ENCODE measurements around the gene PLEKHJ1. TPM values are rescaled to one million over a fixed set of nuclear protein-coding genes. Genes with fewer than 3 reads are reported as not detected.

PLEKHJ1 gene
- total RNA-seq, 1 experiment from 2014 or later = 119 TPM

DNA sequence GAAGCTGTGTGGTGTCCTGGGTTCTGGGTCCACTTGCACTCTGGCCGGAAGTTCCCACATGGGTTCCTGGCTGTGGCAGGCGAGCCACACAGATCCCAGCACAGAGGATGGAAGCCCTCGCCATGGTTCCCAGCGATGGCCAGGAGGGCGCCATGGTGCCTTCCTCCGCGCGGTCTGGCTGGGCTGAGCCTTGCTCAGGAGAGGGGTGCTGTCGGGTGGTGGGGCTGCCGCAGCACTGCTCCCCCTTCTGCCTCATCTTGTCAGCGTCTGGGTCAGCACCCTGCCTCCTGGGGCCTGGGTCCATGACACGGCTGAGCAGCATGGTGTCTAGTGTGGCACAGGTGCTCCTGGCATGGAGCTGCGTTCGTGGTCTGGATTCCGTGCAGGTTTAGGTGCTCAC lies 38.9 kb downstream of the PLEKHJ1 start:
- Histone ChIP-seq H3K9me3 (no peaks in the 10 kb centered on the region), H3K36me3 (ENCODE audit: control insufficient read depth, insufficient read depth, low read length) (peaks cover 1% of the 10 kb centered on the region; the same call in 1 of the 2 replicates), H3K4me1 (no peaks in the 10 kb centered on the region), H3K27me3 (replicated peaks; ENCODE audit: control insufficient read depth, insufficient read depth, low read length) (no peaks in the 10 kb centered on the region), H3K4me3 (ENCODE audit: low read depth, low read length) (no peak overlapping the region)
- no peaks in the 10 kb centered on the region for H3K4me1 Mint-ChIP-seq (ENCODE audit: low read depth, unreplicated experiment)
- H3K4me3 Mint-ChIP-seq (ENCODE audit: unreplicated experiment) = no peak overlapping the region
- H3K27me3 Mint-ChIP-seq (ENCODE audit: insufficient read depth, unreplicated experiment) = no peaks in the 10 kb centered on the region
- BruUV-seq (replicated peaks) = no TSS peak
- peaks cover 47% of the 10 kb centered on the region for H3K36me3 Mint-ChIP-seq (ENCODE audit: insufficient read depth, unreplicated experiment)
- CTCF ChIA-PET = no interaction called here
- TF ChIP-seq, protein P1, sequence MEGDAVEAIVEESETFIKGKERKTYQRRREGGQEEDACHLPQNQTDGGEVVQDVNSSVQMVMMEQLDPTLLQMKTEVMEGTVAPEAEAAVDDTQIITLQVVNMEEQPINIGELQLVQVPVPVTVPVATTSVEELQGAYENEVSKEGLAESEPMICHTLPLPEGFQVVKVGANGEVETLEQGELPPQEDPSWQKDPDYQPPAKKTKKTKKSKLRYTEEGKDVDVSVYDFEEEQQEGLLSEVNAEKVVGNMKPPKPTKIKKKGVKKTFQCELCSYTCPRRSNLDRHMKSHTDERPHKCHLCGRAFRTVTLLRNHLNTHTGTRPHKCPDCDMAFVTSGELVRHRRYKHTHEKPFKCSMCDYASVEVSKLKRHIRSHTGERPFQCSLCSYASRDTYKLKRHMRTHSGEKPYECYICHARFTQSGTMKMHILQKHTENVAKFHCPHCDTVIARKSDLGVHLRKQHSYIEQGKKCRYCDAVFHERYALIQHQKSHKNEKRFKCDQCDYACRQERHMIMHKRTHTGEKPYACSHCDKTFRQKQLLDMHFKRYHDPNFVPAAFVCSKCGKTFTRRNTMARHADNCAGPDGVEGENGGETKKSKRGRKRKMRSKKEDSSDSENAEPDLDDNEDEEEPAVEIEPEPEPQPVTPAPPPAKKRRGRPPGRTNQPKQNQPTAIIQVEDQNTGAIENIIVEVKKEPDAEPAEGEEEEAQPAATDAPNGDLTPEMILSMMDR (IDR thresholded peaks at IDR 0.05; ENCODE audit: insufficient read depth in 1 of 2, low read depth in 1 of 2, low read length in 1 of 2, severe bottlenecking in 1 of 2, unreplicated experiment in 1 of 2) = no peak
- no peaks in the 10 kb centered on the region for H3K9me3 Mint-ChIP-seq (ENCODE audit: unreplicated experiment)
- intact Hi-C loops (cut with micrococcal nuclease; ENCODE audit: unreplicated experiment) = no loop called here
- POLR2A ChIA-PET = no interaction called here
- DNase-seq = no peak
- no peak overlapping the region for H3K27ac Mint-ChIP-seq (ENCODE audit: unreplicated experiment)

DNA sequence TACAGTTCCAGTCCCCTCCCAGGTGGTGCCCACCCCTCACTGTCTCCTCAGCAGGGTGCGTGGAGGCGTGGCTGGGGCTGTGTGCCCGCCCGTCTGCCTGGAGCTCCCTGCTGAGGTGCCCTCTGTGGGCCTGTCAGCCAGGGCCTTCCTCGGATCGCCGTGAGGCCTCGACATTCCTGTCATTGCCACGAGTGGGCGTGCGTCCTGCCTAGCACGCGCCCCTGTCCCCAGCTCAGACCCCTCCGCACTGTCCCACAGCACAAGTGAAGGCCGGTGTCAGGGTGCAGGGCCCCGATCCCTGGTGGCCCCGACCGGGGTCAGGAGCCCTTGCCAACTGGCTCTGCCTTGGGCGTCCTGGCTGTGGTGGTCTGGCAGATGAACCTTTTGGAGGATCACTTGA lies 40.2 kb downstream of the PLEKHJ1 start:
- ChIA-PET CTCF (interaction anchor here (0.5 kb wide), 1 partner anchor 551 kb away, joined by 4 read pairs; no protein-coding TSS in a partner anchor), POLR2A (no interaction called here)
- H3K27ac Mint-ChIP-seq (ENCODE audit: unreplicated experiment) = no peak overlapping the region
- Histone ChIP-seq H3K4me1 (no peaks in the 10 kb centered on the region), H3K27me3 (replicated peaks; ENCODE audit: control insufficient read depth, insufficient read depth, low read length) (no peaks in the 10 kb centered on the region), H3K4me3 (ENCODE audit: low read depth, low read length) (no peak overlapping the region), H3K9me3 (no peaks in the 10 kb centered on the region), H3K36me3 (ENCODE audit: control insufficient read depth, insufficient read depth, low read length) (peaks cover 1% of the 10 kb centered on the region; the same call in 1 of the 2 replicates)
- DNase-seq = no peak
- BruUV-seq (replicated peaks) = no TSS peak
- H3K27me3 Mint-ChIP-seq (ENCODE audit: insufficient read depth, unreplicated experiment) = no peaks in the 10 kb centered on the region
- intact Hi-C loops (cut with micrococcal nuclease; ENCODE audit: unreplicated experiment) = no loop called here
- H3K4me1 Mint-ChIP-seq (ENCODE audit: low read depth, unreplicated experiment) = no peaks in the 10 kb centered on the region
- H3K4me3 Mint-ChIP-seq (ENCODE audit: unreplicated experiment) = no peak overlapping the region
- H3K9me3 Mint-ChIP-seq (ENCODE audit: unreplicated experiment) = no peaks in the 10 kb centered on the region
- peaks cover 52% of the 10 kb centered on the region for H3K36me3 Mint-ChIP-seq (ENCODE audit: insufficient read depth, unreplicated experiment)
- TF ChIP-seq, protein P1 (IDR thresholded peaks at IDR 0.05; ENCODE audit: insufficient read depth in 1 of 2, low read depth in 1 of 2, low read length in 1 of 2, severe bottlenecking in 1 of 2, unreplicated experiment in 1 of 2) = no peak

DNA sequence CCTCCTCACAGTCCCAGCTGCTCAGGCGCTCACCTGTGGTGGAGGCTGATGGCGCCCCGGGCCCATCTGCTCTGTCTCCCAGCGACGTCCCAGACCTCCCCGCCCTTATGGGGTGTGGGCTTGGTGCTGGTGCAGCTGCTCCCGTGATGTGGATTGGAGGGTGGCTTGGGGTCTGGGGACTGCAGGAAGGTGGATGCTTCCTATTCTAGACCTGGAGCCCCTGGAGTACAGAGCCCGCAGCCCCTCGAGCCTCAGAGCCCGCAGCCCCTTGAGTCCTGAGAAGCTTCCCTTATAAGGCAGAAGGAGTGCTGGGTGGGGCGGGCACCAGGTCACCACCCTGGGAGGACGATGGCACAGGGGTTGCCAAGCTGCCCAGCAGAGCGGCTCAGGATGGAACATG lies 40.8 kb downstream of the PLEKHJ1 start:
- no peak overlapping the region for H3K4me3 Mint-ChIP-seq (ENCODE audit: unreplicated experiment)
- Histone ChIP-seq H3K9me3 (no peaks in the 10 kb centered on the region), H3K36me3 (ENCODE audit: control insufficient read depth, insufficient read depth, low read length) (peaks cover 1% of the 10 kb centered on the region; the same call in 1 of the 2 replicates), H3K4me1 (no peaks in the 10 kb centered on the region), H3K27me3 (replicated peaks; ENCODE audit: control insufficient read depth, insufficient read depth, low read length) (no peaks in the 10 kb centered on the region), H3K4me3 (ENCODE audit: low read depth, low read length) (no peak overlapping the region)
- H3K9me3 Mint-ChIP-seq (ENCODE audit: unreplicated experiment) = no peaks in the 10 kb centered on the region
- TF ChIP-seq, protein P1 (IDR thresholded peaks at IDR 0.05; ENCODE audit: insufficient read depth in 1 of 2, low read depth in 1 of 2, low read length in 1 of 2, severe bottlenecking in 1 of 2, unreplicated experiment in 1 of 2) = no peak
- ChIA-PET POLR2A (no interaction called here), CTCF (interaction anchor here (0.5 kb wide), 1 partner anchor 552 kb away, joined by 4 read pairs; no protein-coding TSS in a partner anchor)
- no peak overlapping the region for H3K27ac Mint-ChIP-seq (ENCODE audit: unreplicated experiment)
- no TSS peak for BruUV-seq (replicated peaks)
- no peaks in the 10 kb centered on the region for H3K4me1 Mint-ChIP-seq (ENCODE audit: low read depth, unreplicated experiment)
- no peak for DNase-seq
- no peaks in the 10 kb centered on the region for H3K27me3 Mint-ChIP-seq (ENCODE audit: insufficient read depth, unreplicated experiment)
- intact Hi-C loops (cut with micrococcal nuclease; ENCODE audit: unreplicated experiment) = no loop called here
- peaks cover 51% of the 10 kb centered on the region for H3K36me3 Mint-ChIP-seq (ENCODE audit: insufficient read depth, unreplicated experiment)

All from Caco-2 (cell line).